H4 (cell line): ENCODE data around the gene APBA1. TPM values are rescaled to one million over a fixed set of nuclear protein-coding genes. Genes with fewer than 3 reads are reported as not detected.

Source experiments
- DNase-seq: peaks from one replicate; pipeline ENCODE4 v3.0.0-alpha.2; 2015; ENCODE audit warnings: low spot score
- total RNA-seq: library from RNA; depleted of rRNA; stranded (reverse); fragments of >200 nt; shearing (Covaris generic); gene quantifications from 2 replicates; pipeline ENCODE4 v1.2.3, GENCODE V29; 2014

APBA1 gene
- total RNA-seq, 1 experiment from 2014 or later: 0.41 TPM

- DNase-seq: no peak
These were observed 93.0 kb downstream of the APBA1 start for GRCh38 chr9:69579032-69579758.

- no peak for DNase-seq
These were observed 94.1 kb downstream of the APBA1 start for GRCh38 chr9:69578026-69578425.

- DNase-seq: no peak
These were observed 95.0 kb downstream of the APBA1 start for GRCh38 chr9:69577123-69577522.

GRCh38 chr9:69574057-69574456 lies 98.1 kb downstream of the APBA1 start:
- no peak for DNase-seq

GRCh38 chr9:69573651-69574050 lies 98.5 kb downstream of the APBA1 start:
- no peak for DNase-seq

- no peak for DNase-seq
These were observed 99.6 kb downstream of the APBA1 start for GRCh38 chr9:69572611-69573010.

- no peak for DNase-seq
These were observed 101.1 kb downstream of the APBA1 start for GRCh38 chr9:69571032-69571431.

GRCh38 chr9:69569738-69570451 lies 102.3 kb downstream of the APBA1 start:
- DNase-seq: no peak

- DNase-seq: no peak
These were observed 107.6 kb downstream of the APBA1 start for GRCh38 chr9:69564557-69564956.

GRCh38 chr9:69559126-69559525 lies 113.0 kb downstream of the APBA1 start:
- no peak for DNase-seq

- DNase-seq: no peak
These were observed 115.5 kb downstream of the APBA1 start for GRCh38 chr9:69556707-69557106.

GRCh38 chr9:69555802-69556201 lies 116.4 kb downstream of the APBA1 start:
- DNase-seq: no peak

- DNase-seq: peak; percentile 11
These were observed 117.2 kb downstream of the APBA1 start for GRCh38 chr9:69554945-69555344.

- peak; percentile 23 for DNase-seq
These were observed 122.6 kb downstream of the APBA1 start for GRCh38 chr9:69549310-69550202.

GRCh38 chr9:69548681-69549080 lies 123.5 kb downstream of the APBA1 start:
- no peak for DNase-seq

GRCh38 chr9:69546265-69546664 lies 125.9 kb downstream of the APBA1 start:
- DNase-seq: peak; percentile 8

- no peak for DNase-seq
These were observed 129.0 kb downstream of the APBA1 start for GRCh38 chr9:69542942-69543704.

- DNase-seq: no peak
These were observed 130.1 kb downstream of the APBA1 start for GRCh38 chr9:69542058-69542457.

- DNase-seq: no peak
These were observed 136.3 kb downstream of the APBA1 start for GRCh38 chr9:69535911-69536310.

GRCh38 chr9:69535286-69535832 lies 136.8 kb downstream of the APBA1 start:
- no peak for DNase-seq

GRCh38 chr9:69532396-69532795 lies 139.8 kb downstream of the APBA1 start:
- DNase-seq: no peak
